Measurements from ENCODE around the gene NSD2. TPM values are rescaled to one million over a fixed set of nuclear protein-coding genes. Genes with fewer than 3 reads are reported as not detected.
"Not testable (repeated sequence)": the region's sequence is repeated elsewhere in the genome, so short reads cannot be mapped to it uniquely, and the experiment has no call there.

NSD2 gene
- polyA plus RNA-seq, 4 donors = 8.4 to 46.4 (median 22.5) TPM

GRCh38 chr4:1990676-1991075 lies 119.5 kb downstream of the NSD2 start:
- H3K9me3 ChIP-seq (ENCODE audit: control insufficient read depth in 2 of 2, insufficient read depth in 1 of 2, low read depth in 1 of 2, low read length in 1 of 2) = peaks cover 0 to 5% of the 10 kb centered on the region in 2 donors
- H3K4me3 ChIP-seq (ENCODE audit: low read depth in 1 of 3, low read length in 3 of 3) = no peak overlapping the region
- no peaks in the 10 kb centered on the region for H3K27me3 ChIP-seq (ENCODE audit: control insufficient read depth in 3 of 3, insufficient read depth in 3 of 3, low read length in 3 of 3)
- 88 to 94% (median 90%) methylated on average over 5 of the region's 5 CpGs for WGBS, 3 donors
- H3K4me1 ChIP-seq (ENCODE audit: control insufficient read depth in 3 of 3, insufficient read depth in 2 of 3, low read depth in 1 of 3, low read length in 2 of 3) = no peaks in the 10 kb centered on the region
- FAIRE-seq (no peak), DNase-seq (no peak)
- no peak overlapping the region for H3K27ac ChIP-seq (ENCODE audit: low read depth in 1 of 3, low read length in 2 of 3)
- H3K36me3 ChIP-seq (ENCODE audit: control insufficient read depth in 3 of 3, insufficient read depth in 2 of 3, low read depth in 1 of 3, low read length in 3 of 3) = peaks cover 2 to 79% (median 19%) of the 10 kb centered on the region in 3 donors

GRCh38 chr4:1991087-1991486 lies 119.9 kb downstream of the NSD2 start:
- DNase-seq = no peak
- FAIRE-seq = no peak
- H3K27me3 ChIP-seq (ENCODE audit: control insufficient read depth in 3 of 3, insufficient read depth in 3 of 3, low read length in 3 of 3) = no peaks in the 10 kb centered on the region
- H3K27ac ChIP-seq (ENCODE audit: low read depth in 1 of 3, low read length in 2 of 3) = no peak overlapping the region
- H3K4me3 ChIP-seq (ENCODE audit: low read depth in 1 of 3, low read length in 3 of 3) = no peak overlapping the region
- WGBS, 3 donors = 90 to 93% (median 92%) methylated on average over 11 of the region's 11 CpGs
- no peaks in the 10 kb centered on the region for H3K4me1 ChIP-seq (ENCODE audit: control insufficient read depth in 3 of 3, insufficient read depth in 2 of 3, low read depth in 1 of 3, low read length in 2 of 3)
- H3K36me3 ChIP-seq (ENCODE audit: control insufficient read depth in 3 of 3, insufficient read depth in 2 of 3, low read depth in 1 of 3, low read length in 3 of 3) = peaks cover 2 to 75% (median 16%) of the 10 kb centered on the region in 3 donors
- H3K9me3 ChIP-seq (ENCODE audit: control insufficient read depth in 2 of 2, insufficient read depth in 1 of 2, low read depth in 1 of 2, low read length in 1 of 2) = peaks cover 0 to 5% of the 10 kb centered on the region in 2 donors

GRCh38 chr4:1991596-1992434 lies 120.6 kb downstream of the NSD2 start:
- no peak for DNase-seq
- no peaks in the 10 kb centered on the region for H3K4me1 ChIP-seq (ENCODE audit: control insufficient read depth in 3 of 3, insufficient read depth in 2 of 3, low read depth in 1 of 3, low read length in 2 of 3)
- no peak overlapping the region for H3K27ac ChIP-seq (ENCODE audit: low read depth in 1 of 3, low read length in 2 of 3)

DNA sequence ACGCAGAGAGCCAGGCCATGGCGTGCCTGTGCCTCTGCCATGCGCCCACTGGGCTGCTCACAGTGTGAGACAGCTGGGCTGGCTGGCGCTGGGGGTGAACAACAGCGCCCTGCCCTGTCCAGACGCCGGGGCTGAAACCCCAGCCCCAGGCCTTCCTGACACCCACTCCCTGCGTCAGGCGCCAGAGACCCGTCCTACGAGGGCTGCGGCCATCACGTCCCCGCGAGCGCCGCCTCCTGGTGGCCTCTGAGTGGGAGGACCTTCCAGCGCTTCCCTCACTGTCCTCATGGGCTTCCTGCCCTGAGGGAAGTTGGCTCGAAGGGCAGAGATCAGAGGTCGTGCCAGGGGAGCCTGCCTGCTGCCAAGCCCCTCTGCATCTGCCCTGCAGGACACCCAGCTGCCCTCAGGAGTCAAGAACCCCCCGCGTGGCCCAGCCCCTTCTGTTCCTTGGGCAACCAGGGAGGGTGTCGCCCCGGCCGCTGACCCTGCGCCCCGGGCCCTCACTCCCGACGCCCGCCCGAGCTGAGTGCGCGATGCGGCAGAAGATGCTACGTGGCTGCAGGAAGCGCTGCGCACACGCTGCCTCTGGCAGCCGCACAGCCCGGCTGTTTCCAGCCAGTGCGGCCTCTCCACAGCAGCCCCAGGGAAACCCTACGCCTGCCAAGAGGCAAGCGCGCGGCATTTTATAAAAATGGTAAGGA lies 121.4 kb downstream of the NSD2 start:
- H3K4me1 ChIP-seq (ENCODE audit: control insufficient read depth in 3 of 3, insufficient read depth in 2 of 3, low read depth in 1 of 3, low read length in 2 of 3) = no peaks in the 10 kb centered on the region
- no peak overlapping the region for H3K4me3 ChIP-seq (ENCODE audit: low read depth in 1 of 3, low read length in 3 of 3)
- 88 to 97% (median 95%) methylated on average over 40 to 45 of the region's 45 CpGs for WGBS, 3 donors
- H3K36me3 ChIP-seq (ENCODE audit: control insufficient read depth in 3 of 3, insufficient read depth in 2 of 3, low read depth in 1 of 3, low read length in 3 of 3) = peaks cover 2 to 64% (median 12%) of the 10 kb centered on the region in 3 donors
- H3K27me3 ChIP-seq (ENCODE audit: control insufficient read depth in 3 of 3, insufficient read depth in 3 of 3, low read length in 3 of 3) = no peaks in the 10 kb centered on the region
- FAIRE-seq = no peak
- peaks cover 0 to 12% of the 10 kb centered on the region in 2 donors for H3K9me3 ChIP-seq (ENCODE audit: control insufficient read depth in 2 of 2, insufficient read depth in 1 of 2, low read depth in 1 of 2, low read length in 1 of 2)
- H3K27ac ChIP-seq (ENCODE audit: low read depth in 1 of 3, low read length in 2 of 3) = no peak overlapping the region
- no peak for DNase-seq

More at GRCh38 chr4:1991596-1992434, 120.6 kb downstream of the NSD2 start:
- no peaks in the 10 kb centered on the region for H3K27me3 ChIP-seq (ENCODE audit: control insufficient read depth in 3 of 3, insufficient read depth in 3 of 3, low read length in 3 of 3)
- no peak for FAIRE-seq
- H3K9me3 ChIP-seq (ENCODE audit: control insufficient read depth in 2 of 2, insufficient read depth in 1 of 2, low read depth in 1 of 2, low read length in 1 of 2) = peaks cover 0 to 9% of the 10 kb centered on the region in 2 donors
- peaks cover 2 to 71% (median 16%) of the 10 kb centered on the region in 3 donors for H3K36me3 ChIP-seq (ENCODE audit: control insufficient read depth in 3 of 3, insufficient read depth in 2 of 3, low read depth in 1 of 3, low read length in 3 of 3)
- WGBS, 3 donors = 88 to 93% (median 91%) methylated on average over 37 of the region's 37 CpGs
- H3K4me3 ChIP-seq (ENCODE audit: low read depth in 1 of 3, low read length in 3 of 3) = no peak overlapping the region

DNA sequence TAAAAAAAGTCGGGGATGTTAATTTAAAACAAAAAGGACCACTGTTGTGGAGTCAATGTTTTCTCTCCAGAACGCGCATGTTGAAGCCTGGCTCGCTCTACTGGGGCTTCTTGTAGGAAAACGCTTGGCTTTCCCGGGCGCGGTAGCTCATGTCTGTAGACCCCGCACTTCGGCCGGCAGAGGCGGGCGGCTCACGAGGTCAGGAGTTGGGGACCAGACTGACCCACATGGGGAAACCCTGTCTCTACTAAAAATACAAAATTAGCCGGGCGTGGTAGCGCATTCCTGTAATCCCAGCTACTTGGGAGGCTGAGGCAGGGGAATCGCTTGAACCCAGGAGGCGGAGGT lies 122.0 kb downstream of the NSD2 start:
- DNase-seq = no peak
- no peak overlapping the region for H3K27ac ChIP-seq (ENCODE audit: low read depth in 1 of 3, low read length in 2 of 3)
- no peak for FAIRE-seq

GRCh38 chr4:1993718-1994516 lies 122.7 kb downstream of the NSD2 start:
- H3K4me3 ChIP-seq (ENCODE audit: low read depth in 1 of 3, low read length in 3 of 3); H3K27me3 ChIP-seq (ENCODE audit: control insufficient read depth in 3 of 3, insufficient read depth in 3 of 3, low read length in 3 of 3); FAIRE-seq; DNase-seq; H3K4me1 ChIP-seq (ENCODE audit: control insufficient read depth in 3 of 3, insufficient read depth in 2 of 3, low read depth in 1 of 3, low read length in 2 of 3); H3K27ac ChIP-seq (ENCODE audit: low read depth in 1 of 3, low read length in 2 of 3): not testable (repeated sequence)
- Histone ChIP-seq H3K36me3 (ENCODE audit: control insufficient read depth in 3 of 3, insufficient read depth in 2 of 3, low read depth in 1 of 3, low read length in 3 of 3) (peaks cover 2 to 53% (median 10%) of the 10 kb centered on the region in 3 donors), H3K9me3 (ENCODE audit: control insufficient read depth in 2 of 2, insufficient read depth in 1 of 2, low read depth in 1 of 2, low read length in 1 of 2) (peaks cover 0 to 22% of the 10 kb centered on the region in 2 donors)
- WGBS, 3 donors = 95 to 97% (median 96%) methylated on average over 20 of the region's 20 CpGs

More for the DNA sequence above, 122.0 kb downstream of the NSD2 start:
- 93 to 95% (median 94%) methylated on average over 19 of the region's 19 CpGs for WGBS, 3 donors
- peaks cover 2 to 61% (median 10%) of the 10 kb centered on the region in 3 donors for H3K36me3 ChIP-seq (ENCODE audit: control insufficient read depth in 3 of 3, insufficient read depth in 2 of 3, low read depth in 1 of 3, low read length in 3 of 3)
- no peak overlapping the region for H3K4me3 ChIP-seq (ENCODE audit: low read depth in 1 of 3, low read length in 3 of 3)
- no peaks in the 10 kb centered on the region for H3K27me3 ChIP-seq (ENCODE audit: control insufficient read depth in 3 of 3, insufficient read depth in 3 of 3, low read length in 3 of 3)
- no peaks in the 10 kb centered on the region for H3K4me1 ChIP-seq (ENCODE audit: control insufficient read depth in 3 of 3, insufficient read depth in 2 of 3, low read depth in 1 of 3, low read length in 2 of 3)
- H3K9me3 ChIP-seq (ENCODE audit: control insufficient read depth in 2 of 2, insufficient read depth in 1 of 2, low read depth in 1 of 2, low read length in 1 of 2) = peaks cover 0 to 17% of the 10 kb centered on the region in 2 donors

DNA sequence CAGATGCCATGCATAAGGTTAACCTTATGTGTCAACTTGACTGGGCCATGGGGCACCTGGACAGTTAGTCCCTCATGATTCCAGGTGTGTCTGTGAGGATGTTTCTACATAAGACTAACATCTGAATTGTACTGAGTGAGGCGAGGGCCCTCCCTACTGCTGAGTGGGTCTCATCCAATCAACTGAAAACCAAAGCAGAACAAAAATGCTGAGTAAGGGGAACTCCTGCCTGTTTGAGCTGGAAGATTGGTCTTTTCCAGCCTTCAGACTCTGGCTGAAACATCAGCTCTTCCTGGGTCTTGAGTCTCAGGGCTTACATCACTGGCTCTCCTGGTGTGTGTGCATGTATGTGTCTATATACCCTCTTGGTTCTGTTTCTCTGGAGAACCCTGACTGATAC lies 123.7 kb downstream of the NSD2 start:
- no peak overlapping the region for H3K27ac ChIP-seq (ENCODE audit: low read depth in 1 of 3, low read length in 2 of 3)
- no peak for FAIRE-seq
- H3K36me3 ChIP-seq (ENCODE audit: control insufficient read depth in 3 of 3, insufficient read depth in 2 of 3, low read depth in 1 of 3, low read length in 3 of 3) = peaks cover 2 to 43% (median 4%) of the 10 kb centered on the region in 3 donors
- H3K4me3 ChIP-seq (ENCODE audit: low read depth in 1 of 3, low read length in 3 of 3) = no peak overlapping the region
- 94 to 95% (median 94%) methylated on average over 1 of the region's 1 CpG for WGBS, 3 donors
- H3K27me3 ChIP-seq (ENCODE audit: control insufficient read depth in 3 of 3, insufficient read depth in 3 of 3, low read length in 3 of 3) = no peaks in the 10 kb centered on the region
- peaks cover 0 to 23% of the 10 kb centered on the region in 2 donors for H3K9me3 ChIP-seq (ENCODE audit: control insufficient read depth in 2 of 2, insufficient read depth in 1 of 2, low read depth in 1 of 2, low read length in 1 of 2)
- peaks cover 0 to 3% (median 0%) of the 10 kb centered on the region in 3 donors for H3K4me1 ChIP-seq (ENCODE audit: control insufficient read depth in 3 of 3, insufficient read depth in 2 of 3, low read depth in 1 of 3, low read length in 2 of 3)
- DNase-seq = no peak
